GM08714 (cell line): ENCODE data around the gene ROBO2.

Source experiments
- H3K4me3 ChIP-seq: fragments of 200-500 bp; sonication (Bioruptor generic); 2 replicates; pipeline ENCODE4 v1.5.1; 2014; ENCODE audit warnings: mild to moderate bottlenecking, low read length, inconsistent platforms
- ZNF274 ChIP-seq: IDR thresholded peaks from 2 replicates; pipeline ENCODE4 v1.6.1; 2012; ENCODE audit warnings: mild to moderate bottlenecking, low read depth, low read length

The ROBO2 gene

GRCh38 chr3:77536038-77536775, 496.3 kb downstream of the ROBO2 start:
- no peak overlapping the region for H3K4me3 ChIP-seq

GRCh38 chr3:77539014-77539413, 499.1 kb downstream of the ROBO2 start:
- no peak for TF ChIP-seq ZNF274
- no peak overlapping the region for H3K4me3 ChIP-seq

More at GRCh38 chr3:77536038-77536775, 496.3 kb downstream of the ROBO2 start:
- TF ChIP-seq ZNF274 = no peak

- no peak for TF ChIP-seq ZNF274
- H3K4me3 ChIP-seq = no peak overlapping the region
Observed at GRCh38 chr3:77539677-77540076, 499.8 kb downstream of the ROBO2 start.

GRCh38 chr3:77541203-77541922, 501.5 kb downstream of the ROBO2 start:
- H3K4me3 ChIP-seq = no peak overlapping the region
- no peak for TF ChIP-seq ZNF274

- no peak overlapping the region for H3K4me3 ChIP-seq
- TF ChIP-seq ZNF274 = no peak
Observed at GRCh38 chr3:77546246-77546645, 506.3 kb downstream of the ROBO2 start.

GRCh38 chr3:77549034-77549433, 509.1 kb downstream of the ROBO2 start:
- no peak overlapping the region for H3K4me3 ChIP-seq
- no peak for TF ChIP-seq ZNF274

- TF ChIP-seq ZNF274 = no peak
- H3K4me3 ChIP-seq = no peak overlapping the region
Observed at GRCh38 chr3:77553240-77553639, 513.3 kb downstream of the ROBO2 start.

- TF ChIP-seq ZNF274 = no peak
- no peak overlapping the region for H3K4me3 ChIP-seq
Observed at GRCh38 chr3:77562089-77562488, 522.2 kb downstream of the ROBO2 start.

- no peak overlapping the region for H3K4me3 ChIP-seq
- TF ChIP-seq ZNF274 = no peak
Observed at GRCh38 chr3:77563012-77563411, 523.1 kb downstream of the ROBO2 start.

GRCh38 chr3:77566055-77566454, 526.2 kb downstream of the ROBO2 start:
- no peak for TF ChIP-seq ZNF274
- H3K4me3 ChIP-seq = no peak overlapping the region

- no peak overlapping the region for H3K4me3 ChIP-seq
- TF ChIP-seq ZNF274 = no peak
Observed at GRCh38 chr3:77571971-77572715, 532.2 kb downstream of the ROBO2 start.

GRCh38 chr3:77577264-77577663, 537.4 kb downstream of the ROBO2 start:
- H3K4me3 ChIP-seq = no peak overlapping the region
- TF ChIP-seq ZNF274 = no peak

- no peak overlapping the region for H3K4me3 ChIP-seq
- TF ChIP-seq ZNF274 = no peak
Observed at GRCh38 chr3:77586216-77586615, 546.3 kb downstream of the ROBO2 start.

GRCh38 chr3:77588863-77589262, 549.0 kb downstream of the ROBO2 start:
- no peak overlapping the region for H3K4me3 ChIP-seq
- TF ChIP-seq ZNF274 = no peak

GRCh38 chr3:77590191-77590590, 550.3 kb downstream of the ROBO2 start:
- TF ChIP-seq ZNF274 = no peak
- H3K4me3 ChIP-seq = no peak overlapping the region
